Osteocyte (in vitro differentiated cells): ENCODE results near the gene RNF182. TPM values are rescaled to one million over a fixed set of nuclear protein-coding genes. Genes with fewer than 3 reads are reported as not detected.

Experiments used
- DNase-seq: peaks from one replicate; pipeline ENCODE4 v3.0.0; 2021; ENCODE audit warnings: mixed read lengths; ENCODE audit not compliant: unreplicated experiment; ENCODE audit errors: extremely low spot score
- H3K27ac Mint-ChIP-seq: one replicate; pipeline ENCODE4 v1.8.0; 2021; ENCODE audit warnings: mild to moderate bottlenecking, mixed read lengths; ENCODE audit not compliant: unreplicated experiment
- H3K27me3 Mint-ChIP-seq: one replicate; pipeline ENCODE4 v1.8.0; 2021; ENCODE audit warnings: mixed read lengths; ENCODE audit not compliant: unreplicated experiment
- H3K36me3 Mint-ChIP-seq: one replicate; pipeline ENCODE4 v1.8.0; 2021; ENCODE audit warnings: mixed read lengths; ENCODE audit not compliant: unreplicated experiment
- H3K4me1 Mint-ChIP-seq: one replicate; pipeline ENCODE4 v1.8.0; 2021; ENCODE audit warnings: mixed read lengths; ENCODE audit not compliant: unreplicated experiment
- H3K4me3 Mint-ChIP-seq: one replicate; pipeline ENCODE4 v1.8.0; 2021; ENCODE audit warnings: mild to moderate bottlenecking, moderate library complexity, mixed read lengths; ENCODE audit not compliant: unreplicated experiment
- H3K9me3 Mint-ChIP-seq: one replicate; pipeline ENCODE4 v1.8.0; 2021; ENCODE audit warnings: mixed read lengths; ENCODE audit not compliant: unreplicated experiment
- CTCF ChIP-seq: fragments of 200-600 bp; sonication (generic); IDR thresholded peaks from 2 replicates; pipeline ENCODE4 v1.5.0; 2021; ENCODE audit warnings: antibody characterized with exemption, mild to moderate bottlenecking, moderate library complexity
- total RNA-seq: library from RNA; stranded (reverse); gene quantifications from 2 replicates; pipeline ENCODE4 v1.2.1, GENCODE V29; 2021

The RNF182 gene
- total RNA-seq, 1 donor from 2014 or later: 11.0 TPM

DNA sequence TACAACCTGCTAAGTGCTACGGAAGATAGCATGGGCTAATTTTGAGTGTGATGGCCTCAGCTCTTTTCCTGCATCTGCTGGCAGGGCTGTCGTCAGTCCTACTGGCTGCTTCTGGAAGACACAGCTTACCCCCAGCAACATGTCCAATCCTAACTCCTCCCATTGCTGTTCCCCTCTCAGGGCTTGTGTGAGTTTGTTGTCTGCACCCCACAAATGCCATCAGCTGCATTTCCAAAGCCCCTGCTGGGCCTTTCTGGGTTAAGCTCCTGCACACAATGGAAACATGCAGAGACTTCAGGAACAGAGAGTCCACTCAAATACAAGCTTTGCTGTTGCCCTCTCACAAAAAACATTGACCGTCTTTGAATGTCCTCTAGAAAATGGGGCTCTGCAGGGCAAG is 84.7 kb downstream of the RNF182 start:
- TF ChIP-seq CTCF: no peak
- peaks cover 3% of the 10 kb centered on the region for H3K27me3 Mint-ChIP-seq
- no peaks in the 10 kb centered on the region for H3K36me3 Mint-ChIP-seq
- no peaks in the 10 kb centered on the region for H3K9me3 Mint-ChIP-seq
- no peaks in the 10 kb centered on the region for H3K4me1 Mint-ChIP-seq
- H3K4me3 Mint-ChIP-seq: no peak overlapping the region
- no peak for DNase-seq
- no peak overlapping the region for H3K27ac Mint-ChIP-seq

- Mint-ChIP-seq H3K27me3 (peaks cover 3% of the 10 kb centered on the region), H3K4me1 (no peaks in the 10 kb centered on the region), H3K27ac (no peak overlapping the region), H3K9me3 (no peaks in the 10 kb centered on the region), H3K36me3 (no peaks in the 10 kb centered on the region), H3K4me3 (no peak overlapping the region)
- DNase-seq: no peak
- TF ChIP-seq CTCF: no peak
These were observed 85.5 kb downstream of the RNF182 start for GRCh38 chr6:14010275-14010674.

DNA sequence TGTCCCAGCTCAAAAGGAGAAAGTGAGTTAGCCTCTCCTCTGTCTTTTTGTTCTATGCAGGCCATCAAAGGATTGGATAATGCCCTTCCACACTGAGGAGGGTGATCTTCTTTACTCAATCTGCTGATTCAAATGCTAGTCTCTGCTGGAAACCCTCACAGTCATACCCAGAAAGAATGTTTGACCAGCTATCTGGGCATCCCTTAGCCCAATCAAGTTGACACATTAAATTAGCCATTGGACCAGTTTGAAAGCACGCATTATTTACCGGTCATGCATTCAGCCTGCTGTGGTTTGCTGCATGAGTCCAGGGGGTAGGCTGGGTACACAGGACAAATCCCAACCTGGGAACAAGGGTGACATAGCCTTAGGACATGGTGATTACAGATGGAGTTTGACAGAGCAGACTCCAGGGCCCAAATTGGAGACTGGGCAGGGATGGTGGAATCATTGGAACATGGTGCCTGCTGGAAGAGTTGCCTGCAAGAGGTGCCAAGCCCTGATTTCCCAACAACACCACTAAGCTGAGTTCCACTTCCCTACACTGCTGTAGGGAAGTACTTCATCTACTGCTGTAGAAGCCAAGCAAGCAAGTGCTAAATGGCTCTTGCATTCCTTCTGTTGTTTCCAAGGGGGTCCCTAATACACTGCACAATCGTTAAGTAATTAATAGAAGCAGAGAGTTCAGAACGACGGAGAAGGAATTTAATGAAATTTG is 87.7 kb downstream of the RNF182 start:
- H3K4me1 Mint-ChIP-seq: no peaks in the 10 kb centered on the region
- no peak for TF ChIP-seq CTCF
- no peaks in the 10 kb centered on the region for H3K36me3 Mint-ChIP-seq
- no peak overlapping the region for H3K27ac Mint-ChIP-seq
- H3K4me3 Mint-ChIP-seq: no peak overlapping the region
- H3K27me3 Mint-ChIP-seq: peaks cover 3% of the 10 kb centered on the region
- DNase-seq: peak; percentile 19
- no peaks in the 10 kb centered on the region for H3K9me3 Mint-ChIP-seq

DNA sequence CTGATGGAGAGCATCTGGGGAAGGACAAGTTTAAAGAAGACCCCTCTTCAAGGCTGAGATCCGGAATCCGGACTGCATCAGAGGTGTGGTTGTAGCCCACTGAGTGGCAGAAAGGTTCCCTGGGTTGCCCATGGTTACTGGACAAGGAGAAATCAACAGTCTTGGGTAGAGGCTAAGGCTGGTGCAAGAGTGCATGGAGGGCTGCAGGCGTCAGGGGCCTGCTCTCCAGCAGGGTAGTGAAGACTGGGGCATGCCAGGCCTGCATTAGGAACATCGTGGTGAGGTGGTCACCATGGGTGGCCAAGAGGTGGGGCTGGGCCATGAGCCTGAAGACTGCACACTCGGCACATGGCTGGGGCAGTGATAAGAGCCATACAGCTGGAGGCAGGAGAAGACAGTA is 91.2 kb downstream of the RNF182 start:
- H3K27me3 Mint-ChIP-seq: no peaks in the 10 kb centered on the region
- DNase-seq: no peak
- peaks cover 5% of the 10 kb centered on the region for H3K4me1 Mint-ChIP-seq
- H3K27ac Mint-ChIP-seq: no peak overlapping the region
- H3K4me3 Mint-ChIP-seq: no peak overlapping the region
- no peaks in the 10 kb centered on the region for H3K36me3 Mint-ChIP-seq
- TF ChIP-seq CTCF: no peak
- peaks cover 6% of the 10 kb centered on the region for H3K9me3 Mint-ChIP-seq

DNA sequence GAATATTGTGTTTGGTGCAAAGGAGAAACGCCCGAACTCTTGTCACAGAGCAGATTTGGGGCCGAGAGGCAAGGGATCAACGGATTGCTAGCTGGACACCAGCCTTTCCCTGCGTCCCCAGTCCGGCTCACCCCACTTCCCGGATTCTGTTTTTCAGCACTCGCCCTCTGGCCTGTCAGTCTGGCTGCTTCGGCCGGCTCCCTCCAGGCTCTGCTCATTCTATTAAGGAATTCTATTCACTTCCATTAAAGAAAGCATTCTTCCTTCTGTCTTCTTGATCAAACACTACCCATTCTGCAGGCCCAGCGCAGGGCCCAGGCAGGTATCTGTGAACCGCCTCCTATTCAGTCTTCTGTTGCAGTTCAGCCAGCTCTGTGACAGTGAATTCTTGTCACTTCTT is 91.7 kb downstream of the RNF182 start:
- H3K4me3 Mint-ChIP-seq: no peak overlapping the region
- peaks cover 6% of the 10 kb centered on the region for H3K9me3 Mint-ChIP-seq
- H3K36me3 Mint-ChIP-seq: no peaks in the 10 kb centered on the region
- TF ChIP-seq CTCF: no peak
- no peak overlapping the region for H3K27ac Mint-ChIP-seq
- H3K27me3 Mint-ChIP-seq: no peaks in the 10 kb centered on the region
- no peak for DNase-seq
- peaks cover 5% of the 10 kb centered on the region for H3K4me1 Mint-ChIP-seq
